Smooth muscle cell (in vitro differentiated cells): Measurements from ENCODE around the gene GALNT7. TPM values are rescaled to one million over a fixed set of nuclear protein-coding genes. Genes with fewer than 3 reads are reported as not detected.

Source experiments
- DNase-seq: peaks from one replicate; lab custom pipeline; 2025; ENCODE audit not compliant: unreplicated experiment; lab: John Stamatoyannopoulos, UW
- H2AFZ ChIP-seq: fragments of 200-600 bp; sonication (generic); 2 replicates; pipeline ENCODE4 v1.6.0; 2016; ENCODE audit warnings: antibody characterized with exemption, low read depth, mild to moderate bottlenecking
- H3F3A ChIP-seq: fragments of 200-600 bp; sonication (generic); 2 replicates; pipeline ENCODE4 v1.6.0; 2017; ENCODE audit warnings: antibody characterized with exemption, low read depth
- H3K27ac ChIP-seq: fragments of 200-600 bp; sonication (generic); 2 replicates; pipeline ENCODE4 v1.5.1; 2016; ENCODE audit warnings: low read depth, mild to moderate bottlenecking
- H3K27me3 ChIP-seq: fragments of 200-600 bp; sonication (generic); 2 replicates; pipeline ENCODE4 v1.6.1; 2016; ENCODE audit warnings: low read depth, mild to moderate bottlenecking
- H3K36me3 ChIP-seq: fragments of 200-600 bp; sonication (generic); 2 replicates; pipeline ENCODE4 v1.5.1; 2016; ENCODE audit warnings: low read depth
- H3K4me1 ChIP-seq: fragments of 200-600 bp; sonication (generic); 2 replicates; pipeline ENCODE4 v1.5.1; 2016; ENCODE audit warnings: low read depth
- H3K4me2 ChIP-seq: fragments of 200-600 bp; sonication (generic); 2 replicates; pipeline ENCODE4 v1.6.0; 2016; ENCODE audit warnings: mild to moderate bottlenecking
- H3K4me3 ChIP-seq: fragments of 200-600 bp; sonication (generic); 2 replicates; pipeline ENCODE4 v1.5.1; 2016; ENCODE audit warnings: mild to moderate bottlenecking
- H3K79me2 ChIP-seq: fragments of 200-600 bp; sonication (generic); 2 replicates; pipeline ENCODE4 v1.6.0; 2016; ENCODE audit warnings: low read depth, mild to moderate bottlenecking
- H3K9ac ChIP-seq: fragments of 200-600 bp; sonication (generic); 2 replicates; pipeline ENCODE4 v1.6.0; 2016; ENCODE audit warnings: low read depth
- H3K9me3 ChIP-seq: fragments of 200-600 bp; sonication (generic); replicated peaks from 2 replicates; pipeline ENCODE4 v1.5.1; 2016; ENCODE audit warnings: low read depth
- H4K20me1 ChIP-seq: fragments of 200-600 bp; sonication (generic); 2 replicates; pipeline ENCODE4 v1.6.0; 2016; ENCODE audit warnings: low read depth
- CTCF ChIP-seq: fragments of 200-600 bp; sonication (generic); IDR thresholded peaks from 2 replicates; pipeline ENCODE4 v1.5.1; 2017; ENCODE audit warnings: borderline replicate concordance, mild to moderate bottlenecking, antibody characterized with exemption; ENCODE audit not compliant: insufficient read depth, poor library complexity, severe bottlenecking
- WGBS: methylation state at CpG from one replicate; pipeline ENCODE4 v1.1.7; 2016; ENCODE audit warnings: low lambda C conversion rate; 5-methylcytosine and 5-hydroxymethylcytosine counted together
- polyA plus RNA-seq: library from polyadenylated mRNA; unstranded; fragments of >200 nt; fragmentation: Nextera tagmentation; extraction: Ambion mirVana; gene quantifications from 2 replicates; pipeline ENCODE4 v1.2.1, GENCODE V29; 2016
- total RNA-seq: library from RNA; depleted of rRNA; stranded (reverse); fragments of >200 nt; gene quantifications from 2 replicates; pipeline ENCODE4 v1.2.3, GENCODE V29; 2014

The GALNT7 gene
- total and polyA plus RNA-seq, 2 experiments from 2014 or later: 9.0 to 33.4 TPM

GRCh38 chr4:173261052-173261451 is 92.4 kb downstream of the GALNT7 start:
- H3K4me2 ChIP-seq: no peak overlapping the region
- 94% methylated on average over 2 of the region's 2 CpGs for whole genome bisulfite sequencing
- H3K36me3 ChIP-seq: no peaks in the 10 kb centered on the region
- H3K4me1 ChIP-seq: peaks cover 4% of the 10 kb centered on the region
- peaks cover 2% of the 10 kb centered on the region for H3K27me3 ChIP-seq
- TF ChIP-seq CTCF: no peak
- no peak for DNase-seq
- H3K79me2 ChIP-seq: no peaks in the 10 kb centered on the region
- peaks cover 12% of the 10 kb centered on the region for H4K20me1 ChIP-seq
- H2AFZ ChIP-seq: no peak overlapping the region
- H3K9ac ChIP-seq: no peak overlapping the region
- no peak overlapping the region for H3K27ac ChIP-seq
- no peak overlapping the region for H3K4me3 ChIP-seq
- H3F3A ChIP-seq: no peaks in the 10 kb centered on the region
- H3K9me3 ChIP-seq: no peaks in the 10 kb centered on the region

GRCh38 chr4:173262375-173262774 is 93.8 kb downstream of the GALNT7 start:
- Histone ChIP-seq H3K4me1 (peaks cover 4% of the 10 kb centered on the region), H3K9me3 (no peaks in the 10 kb centered on the region), H3K9ac (no peak overlapping the region), H3K79me2 (no peaks in the 10 kb centered on the region), H3K4me3 (no peak overlapping the region), H3K4me2 (no peak overlapping the region), H3F3A (no peaks in the 10 kb centered on the region), H3K27ac (no peak overlapping the region), H4K20me1 (peaks cover 12% of the 10 kb centered on the region), H3K27me3 (no peaks in the 10 kb centered on the region), H3K36me3 (no peaks in the 10 kb centered on the region), H2AFZ (no peak overlapping the region)
- DNase-seq: no peak
- 98% methylated on average over 2 of the region's 2 CpGs for WGBS
- no peak for TF ChIP-seq CTCF

GRCh38 chr4:173264245-173264644 is 95.6 kb downstream of the GALNT7 start:
- Histone ChIP-seq H3K9me3 (no peaks in the 10 kb centered on the region), H3F3A (no peaks in the 10 kb centered on the region), H4K20me1 (no peaks in the 10 kb centered on the region), H3K27ac (no peak overlapping the region), H3K79me2 (no peaks in the 10 kb centered on the region), H3K27me3 (no peaks in the 10 kb centered on the region), H3K4me2 (no peak overlapping the region), H2AFZ (no peak overlapping the region), H3K4me3 (no peak overlapping the region), H3K4me1 (peaks cover 4% of the 10 kb centered on the region), H3K36me3 (no peaks in the 10 kb centered on the region), H3K9ac (no peak overlapping the region)
- WGBS: 84% methylated on average over 4 of the region's 4 CpGs
- DNase-seq: no peak
- no peak for TF ChIP-seq CTCF

GRCh38 chr4:173264684-173265185 is 96.1 kb downstream of the GALNT7 start:
- no peak overlapping the region for H3K4me3 ChIP-seq
- 82% methylated on average over 5 of the region's 5 CpGs for WGBS
- DNase-seq: no peak
- no peak overlapping the region for H3K9ac ChIP-seq
- H2AFZ ChIP-seq: no peak overlapping the region
- H3K4me2 ChIP-seq: no peak overlapping the region
- H3F3A ChIP-seq: no peaks in the 10 kb centered on the region
- TF ChIP-seq CTCF: no peak
- no peaks in the 10 kb centered on the region for H3K36me3 ChIP-seq
- H3K9me3 ChIP-seq: no peaks in the 10 kb centered on the region
- H3K27me3 ChIP-seq: no peaks in the 10 kb centered on the region
- no peak overlapping the region for H3K27ac ChIP-seq
- H3K79me2 ChIP-seq: no peaks in the 10 kb centered on the region
- peaks cover 4% of the 10 kb centered on the region for H3K4me1 ChIP-seq
- no peaks in the 10 kb centered on the region for H4K20me1 ChIP-seq
